HepG2 (cell line): ENCODE measurements around the gene PMVK. TPM values are rescaled to one million over a fixed set of nuclear protein-coding genes. Genes with fewer than 3 reads are reported as not detected.
A peak's percentile ranks its signal among the peaks of the same experiment; 100 is the strongest.

Source experiments
- ATF1 ChIP-seq: IDR thresholded peaks from 2 replicates; pipeline ENCODE4 v1.6.1; 2016; ENCODE audit warnings: mild to moderate bottlenecking, control low read depth
- CENPX ChIP-seq: sonication (generic); formaldehyde crosslinking; IDR thresholded peaks from 2 replicates; pipeline ENCODE4 v1.9.0; 2021; ENCODE audit warnings: mild to moderate bottlenecking, missing genetic modification reagents, moderate library complexity
- CREM ChIP-seq, 2 experiments: sonication (generic) in 1 of 2; formaldehyde crosslinking in 1 of 2; IDR thresholded peaks; 2 replicates each; pipeline versions ENCODE4 v1.4.0 to v1.6.1; 2016 to 2020; ENCODE audit warnings: antibody characterized with exemption in 1 of 2, mild to moderate bottlenecking in 1 of 2, missing genetic modification reagents in 1 of 2
- GZF1 ChIP-seq: sonication (generic); formaldehyde crosslinking; IDR thresholded peaks from 2 replicates; pipeline ENCODE4 v1.5.1; 2020; ENCODE audit warnings: mild to moderate bottlenecking, missing genetic modification reagents
- KAT2B ChIP-seq: fragments of 150-350 bp; IDR thresholded peaks from 2 replicates; pipeline ENCODE4 v1.6.1; 2014; ENCODE audit warnings: low read depth, low read length, borderline replicate concordance
- NFE2L2 ChIP-seq: fragments of 150-350 bp; IDR thresholded peaks from 2 replicates; pipeline ENCODE4 v1.6.1; 2014; ENCODE audit warnings: low read length
- NR2F1 ChIP-seq, 2 experiments: fragments of 450-650 bp in 1 of 2; formaldehyde crosslinking in 1 of 2; IDR thresholded peaks; 2 replicates each; pipeline versions ENCODE4 v1.5.0 to v1.6.1; 2016 to 2020; ENCODE audit warnings: mild to moderate bottlenecking in 1 of 2, missing compliant biosample characterization in 1 of 2, missing genetic modification reagents in 1 of 2, moderate library complexity in 1 of 2
- RARG ChIP-seq: sonication (generic); formaldehyde crosslinking; IDR thresholded peaks from 2 replicates; pipeline ENCODE4 v1.4.0; 2020; ENCODE audit warnings: low read depth, mild to moderate bottlenecking, missing genetic modification reagents
- RBAK ChIP-seq: sonication (generic); formaldehyde crosslinking; IDR thresholded peaks from 2 replicates; pipeline ENCODE4 v1.5.1; 2020; ENCODE audit warnings: mild to moderate bottlenecking, missing genetic modification reagents
- SMAD3 ChIP-seq: sonication (generic); formaldehyde crosslinking; IDR thresholded peaks from 2 replicates; pipeline ENCODE4 v1.4.0; 2020; ENCODE audit warnings: missing genetic modification reagents
- SRY ChIP-seq: sonication (generic); formaldehyde crosslinking; IDR thresholded peaks from 2 replicates; pipeline ENCODE4 v1.8.0; 2022; ENCODE audit warnings: mild to moderate bottlenecking, missing genetic modification reagents
- TEAD3 ChIP-seq: optimal IDR thresholded peaks from 2 replicates; pipeline ENCODE3; 2016; ENCODE audit warnings: borderline replicate concordance
- ZEB1 ChIP-seq: IDR thresholded peaks from 2 replicates; pipeline ENCODE4 v1.6.1; 2012; ENCODE audit warnings: mild to moderate bottlenecking, low read depth, inconsistent platforms; ENCODE audit not compliant: insufficient replicate concordance
- ZNF33B ChIP-seq: sonication (generic); formaldehyde crosslinking; IDR thresholded peaks from 2 replicates; pipeline ENCODE4 v1.5.1; 2020; ENCODE audit warnings: mild to moderate bottlenecking, missing genetic modification reagents
- ZNF383 ChIP-seq: sonication (generic); formaldehyde crosslinking; IDR thresholded peaks from 2 replicates; pipeline ENCODE4 v1.4.0; 2020; ENCODE audit warnings: missing genetic modification reagents, mild to moderate bottlenecking, borderline replicate concordance
- ZNF562 ChIP-seq: sonication (generic); formaldehyde crosslinking; IDR thresholded peaks from 2 replicates; pipeline ENCODE4 v1.8.0; 2022; ENCODE audit warnings: missing genetic modification reagents, borderline replicate concordance
- ZNF577 ChIP-seq: sonication (generic); formaldehyde crosslinking; IDR thresholded peaks from 2 replicates; pipeline ENCODE4 v1.4.0; 2020; ENCODE audit warnings: mild to moderate bottlenecking, low read depth, missing genetic modification reagents, borderline replicate concordance
- ZNF780A ChIP-seq: sonication (generic); formaldehyde crosslinking; IDR thresholded peaks from 2 replicates; pipeline ENCODE4 v1.8.0; 2022; ENCODE audit warnings: mild to moderate bottlenecking, missing genetic modification reagents, moderate library complexity
- polyA plus RNA-seq, 8 experiments: library from polyadenylated mRNA; depleted of rRNA in 3 of 8; stranded (reverse) in 7 of 8; unstranded in 1 of 8; fragments of >200 nt; fragmentation: Illumina TruSeq in 4 of 8; extraction: Trizol in 4 of 8; gene quantifications; 2 replicates each; pipeline versions ENCODE4 v1.2.1 to v1.2.3, GENCODE V29; 2011 to 2016; ENCODE audit warnings: low read depth in 4 of 8, missing spikeins in 1 of 8, mixed read lengths in 1 of 8; ENCODE audit not compliant: insufficient read depth in 1 of 8
- total RNA-seq, 5 experiments: library from RNA; depleted of rRNA; stranded (reverse); fragments of >200 nt; fragmentation: Illumina TruSeq; extraction: Trizol; gene quantifications; 2 replicates each; pipeline ENCODE4 v1.2.3, GENCODE V29; 2016; ENCODE audit warnings: low read depth in 1 of 5
- TF ChIP-seq, protein P1 (sequence below): sonication (generic); formaldehyde crosslinking; IDR thresholded peaks from 2 replicates; pipeline ENCODE4 v1.4.0; 2020; ENCODE audit warnings: missing genetic modification reagents, mild to moderate bottlenecking, borderline replicate concordance
- TF ChIP-seq, protein P2 (sequence below): sonication (generic); formaldehyde crosslinking; IDR thresholded peaks from 2 replicates; pipeline ENCODE4 v1.5.0; 2020; ENCODE audit warnings: missing genetic modification reagents
- TF ChIP-seq, protein P3 (sequence below): sonication (generic); formaldehyde crosslinking; IDR thresholded peaks from 2 replicates; pipeline ENCODE4 v1.5.1; 2020; ENCODE audit warnings: mild to moderate bottlenecking, moderate library complexity, missing genetic modification reagents
- TF ChIP-seq, protein P4 (sequence below): sonication (generic); formaldehyde crosslinking; IDR thresholded peaks from 2 replicates; pipeline ENCODE4 v1.9.0; 2021; ENCODE audit warnings: missing genetic modification reagents, mild to moderate bottlenecking, borderline replicate concordance

PMVK gene
- total and polyA plus RNA-seq, 2 of the 13 experiments (the other 11 are each of a cell fraction or from before 2014, with no cell fraction given), result 3.9 to 12.6 TPM

DNA sequence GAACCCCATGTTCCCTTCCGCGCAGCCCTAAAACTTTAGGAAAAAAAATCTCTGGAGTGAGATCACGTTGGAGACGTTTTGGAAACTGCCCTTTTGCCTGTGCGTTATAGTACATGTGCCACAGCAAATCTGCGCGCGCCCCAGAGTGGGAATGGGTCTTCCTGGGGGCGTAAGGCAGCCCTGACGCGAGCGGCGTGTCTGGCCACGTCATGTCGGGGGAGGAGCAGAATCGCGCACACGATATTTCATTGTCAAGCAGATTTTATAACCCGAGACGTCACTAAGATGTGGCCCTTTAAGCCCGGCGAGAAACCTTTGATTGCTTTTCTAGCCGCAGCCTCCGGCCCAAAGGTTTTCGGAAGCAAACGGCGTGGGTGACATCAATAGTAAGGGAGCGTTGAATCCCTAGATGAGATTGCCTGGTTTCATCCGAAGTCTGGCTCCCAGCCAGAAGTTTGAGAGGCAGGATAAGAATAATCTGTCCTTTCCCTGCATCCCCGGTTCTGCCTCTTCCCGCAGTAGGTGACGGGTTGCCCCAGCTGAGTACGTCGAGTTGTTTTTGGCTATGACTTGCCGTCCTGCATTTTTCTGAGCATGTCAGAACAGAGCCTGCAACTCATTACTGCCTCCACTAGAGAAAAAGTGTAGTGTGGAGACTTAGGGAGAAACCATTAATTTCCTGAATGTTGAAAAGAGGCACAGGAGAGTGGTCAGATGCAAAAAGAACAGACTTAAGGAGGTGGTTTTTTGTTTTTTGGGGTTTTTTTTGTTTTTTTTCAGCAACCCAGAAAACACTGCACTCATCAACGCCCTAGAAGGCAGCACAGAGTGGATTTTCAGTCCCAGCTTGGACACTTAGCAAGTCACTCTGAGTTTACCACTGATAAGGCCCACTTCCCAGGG lies 817 bp upstream of the PMVK start (continued):
- TF ChIP-seq RBAK, result no peak
- TF ChIP-seq, protein P1, sequence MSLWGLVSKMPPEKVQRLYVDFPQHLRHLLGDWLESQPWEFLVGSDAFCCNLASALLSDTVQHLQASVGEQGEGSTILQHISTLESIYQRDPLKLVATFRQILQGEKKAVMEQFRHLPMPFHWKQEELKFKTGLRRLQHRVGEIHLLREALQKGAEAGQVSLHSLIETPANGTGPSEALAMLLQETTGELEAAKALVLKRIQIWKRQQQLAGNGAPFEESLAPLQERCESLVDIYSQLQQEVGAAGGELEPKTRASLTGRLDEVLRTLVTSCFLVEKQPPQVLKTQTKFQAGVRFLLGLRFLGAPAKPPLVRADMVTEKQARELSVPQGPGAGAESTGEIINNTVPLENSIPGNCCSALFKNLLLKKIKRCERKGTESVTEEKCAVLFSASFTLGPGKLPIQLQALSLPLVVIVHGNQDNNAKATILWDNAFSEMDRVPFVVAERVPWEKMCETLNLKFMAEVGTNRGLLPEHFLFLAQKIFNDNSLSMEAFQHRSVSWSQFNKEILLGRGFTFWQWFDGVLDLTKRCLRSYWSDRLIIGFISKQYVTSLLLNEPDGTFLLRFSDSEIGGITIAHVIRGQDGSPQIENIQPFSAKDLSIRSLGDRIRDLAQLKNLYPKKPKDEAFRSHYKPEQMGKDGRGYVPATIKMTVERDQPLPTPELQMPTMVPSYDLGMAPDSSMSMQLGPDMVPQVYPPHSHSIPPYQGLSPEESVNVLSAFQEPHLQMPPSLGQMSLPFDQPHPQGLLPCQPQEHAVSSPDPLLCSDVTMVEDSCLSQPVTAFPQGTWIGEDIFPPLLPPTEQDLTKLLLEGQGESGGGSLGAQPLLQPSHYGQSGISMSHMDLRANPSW (CRISPR knock-in tag), result 0 out of 2 replicates have a peak, but pooled peaks have one; percentile 33
- TF ChIP-seq SRY, result no peak
- TF ChIP-seq NFE2L2, result no peak
- 0 out of 2 replicates have a peak, but pooled peaks have one; percentile 19 for TF ChIP-seq SMAD3 (CRISPR knock-in tag)
- TF ChIP-seq, protein P2, sequence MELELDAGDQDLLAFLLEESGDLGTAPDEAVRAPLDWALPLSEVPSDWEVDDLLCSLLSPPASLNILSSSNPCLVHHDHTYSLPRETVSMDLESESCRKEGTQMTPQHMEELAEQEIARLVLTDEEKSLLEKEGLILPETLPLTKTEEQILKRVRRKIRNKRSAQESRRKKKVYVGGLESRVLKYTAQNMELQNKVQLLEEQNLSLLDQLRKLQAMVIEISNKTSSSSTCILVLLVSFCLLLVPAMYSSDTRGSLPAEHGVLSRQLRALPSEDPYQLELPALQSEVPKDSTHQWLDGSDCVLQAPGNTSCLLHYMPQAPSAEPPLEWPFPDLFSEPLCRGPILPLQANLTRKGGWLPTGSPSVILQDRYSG (CRISPR knock-in tag), result no peak
- no peak for TF ChIP-seq GZF1 (CRISPR knock-in tag)
- TF ChIP-seq, protein P3, sequence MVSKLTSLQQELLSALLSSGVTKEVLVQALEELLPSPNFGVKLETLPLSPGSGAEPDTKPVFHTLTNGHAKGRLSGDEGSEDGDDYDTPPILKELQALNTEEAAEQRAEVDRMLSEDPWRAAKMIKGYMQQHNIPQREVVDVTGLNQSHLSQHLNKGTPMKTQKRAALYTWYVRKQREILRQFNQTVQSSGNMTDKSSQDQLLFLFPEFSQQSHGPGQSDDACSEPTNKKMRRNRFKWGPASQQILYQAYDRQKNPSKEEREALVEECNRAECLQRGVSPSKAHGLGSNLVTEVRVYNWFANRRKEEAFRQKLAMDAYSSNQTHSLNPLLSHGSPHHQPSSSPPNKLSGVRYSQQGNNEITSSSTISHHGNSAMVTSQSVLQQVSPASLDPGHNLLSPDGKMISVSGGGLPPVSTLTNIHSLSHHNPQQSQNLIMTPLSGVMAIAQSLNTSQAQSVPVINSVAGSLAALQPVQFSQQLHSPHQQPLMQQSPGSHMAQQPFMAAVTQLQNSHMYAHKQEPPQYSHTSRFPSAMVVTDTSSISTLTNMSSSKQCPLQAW (CRISPR knock-in tag), result no peak
- peak; percentile 1 for TF ChIP-seq ZEB1
- no peak for TF ChIP-seq ZNF383
- no peak for TF ChIP-seq CENPX (CRISPR knock-in tag)
- no peak for TF ChIP-seq RARG (CRISPR knock-in tag)
- peak; percentile 94 for TF ChIP-seq CREM (IDR thresholded peaks at IDR 0.05)
- 0 out of 2 replicates have a peak, but pooled peaks have one; percentile 32 for TF ChIP-seq CREM (CRISPR knock-in tag; IDR thresholded peaks at IDR 0.05)
- TF ChIP-seq ZNF33B (CRISPR knock-in tag), result no peak
- peak; percentile 94 for TF ChIP-seq ATF1 (CRISPR knock-in tag)
- no peak for TF ChIP-seq NR2F1 (CRISPR knock-in tag; IDR thresholded peaks at IDR 0.05)
- TF ChIP-seq ZNF577 (CRISPR knock-in tag), result no peak
- no peak for TF ChIP-seq KAT2B
- TF ChIP-seq ZNF780A (CRISPR knock-in tag), result no peak
- TF ChIP-seq, protein P4, sequence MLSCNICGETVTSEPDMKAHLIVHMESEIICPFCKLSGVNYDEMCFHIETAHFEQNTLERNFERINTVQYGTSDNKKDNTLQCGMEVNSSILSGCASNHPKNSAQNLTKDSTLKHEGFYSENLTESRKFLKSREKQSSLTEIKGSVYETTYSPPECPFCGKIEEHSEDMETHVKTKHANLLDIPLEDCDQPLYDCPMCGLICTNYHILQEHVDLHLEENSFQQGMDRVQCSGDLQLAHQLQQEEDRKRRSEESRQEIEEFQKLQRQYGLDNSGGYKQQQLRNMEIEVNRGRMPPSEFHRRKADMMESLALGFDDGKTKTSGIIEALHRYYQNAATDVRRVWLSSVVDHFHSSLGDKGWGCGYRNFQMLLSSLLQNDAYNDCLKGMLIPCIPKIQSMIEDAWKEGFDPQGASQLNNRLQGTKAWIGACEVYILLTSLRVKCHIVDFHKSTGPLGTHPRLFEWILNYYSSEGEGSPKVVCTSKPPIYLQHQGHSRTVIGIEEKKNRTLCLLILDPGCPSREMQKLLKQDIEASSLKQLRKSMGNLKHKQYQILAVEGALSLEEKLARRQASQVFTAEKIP (CRISPR knock-in tag), result no peak
- TF ChIP-seq ZNF562, result no peak
- TF ChIP-seq TEAD3, result no peak
